HG02571 (cell line): ENCODE data around the gene SCYGR3.

Experiments used
- ATAC-seq: cut with Tn5 transposase; IDR thresholded peaks from one replicate; pipeline ENCODE4 v1.9.1; 2021; ENCODE audit warnings: mild to moderate bottlenecking, moderate library complexity; ENCODE audit not compliant: unreplicated experiment

The SCYGR3 gene

GRCh38 chr2:227566012-227566411 lies 48.6 kb downstream of the SCYGR3 start:
- no peak for ATAC-seq

DNA sequence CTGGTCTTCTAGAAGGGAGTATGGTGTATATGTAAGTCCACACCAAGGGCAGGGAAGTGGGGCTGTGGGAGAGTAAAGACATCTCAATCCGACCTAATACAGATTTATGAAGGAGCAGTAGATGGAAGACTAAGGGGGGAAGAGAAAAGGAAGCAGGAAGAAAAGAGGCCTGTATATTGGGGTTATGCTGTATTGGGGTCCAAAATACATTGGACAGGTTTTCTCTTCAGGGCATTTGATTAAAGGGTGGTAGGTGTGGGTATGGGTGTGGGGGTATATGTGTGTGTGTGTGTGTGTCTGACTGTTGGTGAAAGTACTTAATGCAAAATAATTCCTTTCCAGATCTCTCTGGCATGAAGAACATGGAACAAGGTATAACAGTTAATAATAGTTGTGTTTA lies 49.6 kb downstream of the SCYGR3 start:
- ATAC-seq = no peak
